Activated CD4-positive, alpha-beta T cell treated with anti-CD3 and anti-CD28 coated beads, Interleukin-2, amount 50 U/mL, for 24 hours (primary cell): ENCODE results near the gene VPS13A.
"Not testable (repeated sequence)": the region's sequence is repeated elsewhere in the genome, so short reads cannot be mapped to it uniquely, and the experiment has no call there.

Experiments used
- DNase-seq, 2 donors: peaks; one replicate each; pipeline ENCODE4 v3.0.0-alpha.2; 2020; ENCODE audit warnings: low read depth in 1 of 2, low spot score in 1 of 2

VPS13A gene

GRCh38 chr9:77304543-77304942, 127.2 kb downstream of the VPS13A start:
- no peak for DNase-seq

GRCh38 chr9:77305622-77306400, 128.5 kb downstream of the VPS13A start:
- no peak for DNase-seq

GRCh38 chr9:77307166-77307565, 129.8 kb downstream of the VPS13A start:
- no peak for DNase-seq

GRCh38 chr9:77316058-77316457, 138.7 kb downstream of the VPS13A start:
- no peak for DNase-seq

GRCh38 chr9:77325058-77325457, 147.7 kb downstream of the VPS13A start:
- no peak for DNase-seq

- no peak for DNase-seq
Measured at GRCh38 chr9:77328102-77328501, 150.8 kb downstream of the VPS13A start.

- no peak for DNase-seq
Measured at GRCh38 chr9:77370064-77370463, 192.7 kb downstream of the VPS13A start.

GRCh38 chr9:77374266-77374665, 196.9 kb downstream of the VPS13A start:
- no peak for DNase-seq

GRCh38 chr9:77375956-77376532, 198.7 kb downstream of the VPS13A start:
- no peak for DNase-seq

- DNase-seq = no peak
Measured at GRCh38 chr9:77384406-77384805, 207.1 kb downstream of the VPS13A start.

GRCh38 chr9:77386187-77386586, 208.9 kb downstream of the VPS13A start:
- DNase-seq = no peak

GRCh38 chr9:77391834-77392233, 214.5 kb downstream of the VPS13A start:
- DNase-seq = no peak

- no peak for DNase-seq
Measured at GRCh38 chr9:77392328-77392727, 215.0 kb downstream of the VPS13A start.

GRCh38 chr9:77398581-77398980, 221.2 kb downstream of the VPS13A start:
- not testable (repeated sequence) for DNase-seq

GRCh38 chr9:77399964-77400363, 222.6 kb downstream of the VPS13A start:
- no peak for DNase-seq

- no peak for DNase-seq
Measured at GRCh38 chr9:77402286-77402685, 225.0 kb downstream of the VPS13A start.

- no peak for DNase-seq
Measured at GRCh38 chr9:77403239-77403638, 225.9 kb downstream of the VPS13A start.

GRCh38 chr9:77408521-77408920, 231.2 kb downstream of the VPS13A start:
- not testable (repeated sequence) for DNase-seq

- no peak for DNase-seq
Measured at GRCh38 chr9:77417566-77417965, 240.2 kb downstream of the VPS13A start.

- no peak for DNase-seq
Measured at GRCh38 chr9:77418226-77418625, 240.9 kb downstream of the VPS13A start.

GRCh38 chr9:77420641-77421040, 243.3 kb downstream of the VPS13A start:
- no peak for DNase-seq

- DNase-seq = no peak
Measured at GRCh38 chr9:77421506-77422265, 244.4 kb downstream of the VPS13A start.
